Peyer's patch (tissue), 4 donors: ENCODE results near the gene STK32C. TPM values are rescaled to one million over a fixed set of nuclear protein-coding genes. Genes with fewer than 3 reads are reported as not detected.

Experiments used
- DNase-seq, 3 donors: peaks; one replicate each; pipeline ENCODE4 v3.0.0-alpha.2; 2017 to 2019
- H3K27ac ChIP-seq, 4 donors: fragments of 200-600 bp; sonication (generic); one replicate each; pipeline ENCODE4 v1.5.1; 2016 to 2019
- H3K27me3 ChIP-seq, 2 donors: fragments of 200-600 bp; sonication (generic); one replicate each; pipeline ENCODE4 v1.5.1; 2019
- H3K36me3 ChIP-seq, 3 donors: fragments of 200-600 bp; sonication (generic); one replicate each; pipeline ENCODE4 v1.5.1; 2016 to 2019
- H3K4me1 ChIP-seq, 4 donors: fragments of 200-600 bp; sonication (generic); one replicate each; pipeline ENCODE4 v1.5.1; 2016 to 2019
- H3K4me3 ChIP-seq, 4 donors: fragments of 200-600 bp; sonication (generic); 1 replicate in 3 of 4; 2 replicates in 1 of 4; pipeline ENCODE4 v1.5.1; 2016 to 2019; ENCODE audit warnings: mild to moderate bottlenecking in 1 of 4
- H3K9me3 ChIP-seq, 4 donors: fragments of 200-600 bp; sonication (generic); one replicate each; pipeline ENCODE4 v1.5.1; 2016 to 2019; ENCODE audit warnings: mild to moderate bottlenecking in 1 of 4
- POLR2A ChIP-seq, 2 donors: fragments of 450-650 bp; IDR thresholded peaks; one replicate each; pipeline ENCODE4 v1.5.1; 2017; ENCODE audit warnings: antibody characterized with exemption in 2 of 2, mild to moderate bottlenecking in 2 of 2, moderate library complexity in 2 of 2
- total RNA-seq, 4 donors: library from RNA; depleted of rRNA; stranded (reverse); fragments of >200 nt; gene quantifications; one replicate each; pipeline ENCODE4 v1.1.0, GENCODE V29; 2016
- TF ChIP-seq, protein P1 (sequence below), 6 experiments: fragments of 450-650 bp in 4 of 6; fragments of 200-600 bp in 2 of 6; sonication (generic) in 1 of 6; IDR thresholded peaks; one replicate each; pipeline ENCODE4 v1.5.1; 2017 to 2019; ENCODE audit warnings: antibody characterized with exemption in 6 of 6, mild to moderate bottlenecking in 3 of 6, moderate library complexity in 1 of 6

Gene STK32C
- total RNA-seq, 4 donors from 2014 or later: 0.35 to 23.9 (median 4.4) TPM

DNA sequence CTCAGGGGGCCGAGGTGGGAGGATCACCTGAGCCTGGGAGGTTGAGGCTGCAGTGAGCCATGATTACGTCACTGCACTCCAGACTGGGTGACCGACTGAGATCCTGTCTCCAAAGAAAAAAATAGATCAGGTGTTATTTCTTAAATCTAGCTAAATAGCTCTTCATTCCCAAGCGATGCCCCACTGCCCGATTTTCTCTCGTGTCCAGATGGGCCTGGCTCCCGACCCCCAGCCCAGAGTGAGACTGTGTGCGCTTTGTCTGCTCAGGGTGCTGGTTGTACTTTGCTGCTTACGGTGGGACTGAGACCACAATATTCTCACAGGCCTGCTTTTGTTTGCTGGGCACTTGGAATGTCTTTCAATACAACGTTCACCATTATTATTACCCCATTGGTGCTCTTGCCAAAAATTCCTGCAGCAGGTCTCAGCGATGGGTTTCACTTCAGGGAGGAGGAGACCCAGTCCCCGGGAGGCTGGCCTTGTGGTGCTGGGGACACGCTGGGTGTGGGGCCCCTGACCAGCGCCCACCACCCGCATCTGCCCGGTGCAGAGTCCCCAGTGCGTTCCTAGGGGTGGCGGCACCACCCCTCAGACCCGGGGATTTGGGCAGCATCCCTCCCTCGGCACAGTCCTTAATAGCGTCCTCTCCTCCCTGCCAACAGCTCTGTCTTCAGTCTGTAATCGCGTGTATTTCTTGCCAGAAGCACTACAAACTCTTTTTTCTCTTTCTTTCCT is 141.4 kb downstream of the STK32C start:
- H3K9me3 ChIP-seq: no peaks in the 10 kb centered on the region
- no peaks in the 10 kb centered on the region for H3K27me3 ChIP-seq
- no peak overlapping the region for H3K4me3 ChIP-seq
- peaks cover 0 to 8% (median 0%) of the 10 kb centered on the region in 4 donors for H3K4me1 ChIP-seq
- TF ChIP-seq POLR2A (IDR thresholded peaks at IDR 0.05): no peak
- TF ChIP-seq, protein P1, sequence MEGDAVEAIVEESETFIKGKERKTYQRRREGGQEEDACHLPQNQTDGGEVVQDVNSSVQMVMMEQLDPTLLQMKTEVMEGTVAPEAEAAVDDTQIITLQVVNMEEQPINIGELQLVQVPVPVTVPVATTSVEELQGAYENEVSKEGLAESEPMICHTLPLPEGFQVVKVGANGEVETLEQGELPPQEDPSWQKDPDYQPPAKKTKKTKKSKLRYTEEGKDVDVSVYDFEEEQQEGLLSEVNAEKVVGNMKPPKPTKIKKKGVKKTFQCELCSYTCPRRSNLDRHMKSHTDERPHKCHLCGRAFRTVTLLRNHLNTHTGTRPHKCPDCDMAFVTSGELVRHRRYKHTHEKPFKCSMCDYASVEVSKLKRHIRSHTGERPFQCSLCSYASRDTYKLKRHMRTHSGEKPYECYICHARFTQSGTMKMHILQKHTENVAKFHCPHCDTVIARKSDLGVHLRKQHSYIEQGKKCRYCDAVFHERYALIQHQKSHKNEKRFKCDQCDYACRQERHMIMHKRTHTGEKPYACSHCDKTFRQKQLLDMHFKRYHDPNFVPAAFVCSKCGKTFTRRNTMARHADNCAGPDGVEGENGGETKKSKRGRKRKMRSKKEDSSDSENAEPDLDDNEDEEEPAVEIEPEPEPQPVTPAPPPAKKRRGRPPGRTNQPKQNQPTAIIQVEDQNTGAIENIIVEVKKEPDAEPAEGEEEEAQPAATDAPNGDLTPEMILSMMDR (IDR thresholded peaks at IDR 0.05): no peak
- H3K27ac ChIP-seq: no peak overlapping the region
- DNase-seq: no peak
- no peaks in the 10 kb centered on the region for H3K36me3 ChIP-seq

DNA sequence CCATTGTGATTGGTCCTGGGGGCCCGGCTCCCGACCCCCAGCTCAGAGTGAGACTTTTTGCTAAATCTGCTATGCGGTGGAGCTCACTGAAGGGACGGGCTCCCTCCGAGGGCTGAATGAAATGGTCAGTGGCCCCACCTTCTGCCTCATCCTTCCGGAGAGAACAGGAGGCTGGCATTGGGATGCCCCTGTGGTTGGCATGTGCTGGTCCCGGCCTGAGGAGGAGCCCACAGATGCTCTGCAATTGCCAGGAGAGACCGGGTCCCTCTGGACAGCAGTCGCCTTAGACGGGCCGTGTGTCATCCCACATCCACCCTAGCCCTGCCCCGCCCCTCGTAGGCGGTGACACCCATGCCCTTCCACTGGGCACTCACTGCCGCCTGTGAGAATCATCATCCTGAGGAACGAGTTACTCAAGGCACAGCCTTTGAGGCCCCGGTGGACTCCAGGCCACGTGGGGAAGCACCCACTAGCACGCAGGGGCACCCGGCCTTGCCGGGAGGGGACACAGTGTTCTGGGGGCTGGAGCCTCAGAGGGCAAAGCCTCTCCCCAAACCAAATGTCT is 142.3 kb downstream of the STK32C start:
- TF ChIP-seq, protein P1 (IDR thresholded peaks at IDR 0.05): no peak
- no peak for TF ChIP-seq POLR2A (IDR thresholded peaks at IDR 0.05)
- no peaks in the 10 kb centered on the region for H3K36me3 ChIP-seq
- H3K27me3 ChIP-seq: no peaks in the 10 kb centered on the region
- DNase-seq: no peak
- H3K27ac ChIP-seq: no peak overlapping the region
- no peak overlapping the region for H3K4me3 ChIP-seq
- H3K4me1 ChIP-seq: peaks cover 0 to 8% (median 0%) of the 10 kb centered on the region in 4 donors
- no peaks in the 10 kb centered on the region for H3K9me3 ChIP-seq

DNA sequence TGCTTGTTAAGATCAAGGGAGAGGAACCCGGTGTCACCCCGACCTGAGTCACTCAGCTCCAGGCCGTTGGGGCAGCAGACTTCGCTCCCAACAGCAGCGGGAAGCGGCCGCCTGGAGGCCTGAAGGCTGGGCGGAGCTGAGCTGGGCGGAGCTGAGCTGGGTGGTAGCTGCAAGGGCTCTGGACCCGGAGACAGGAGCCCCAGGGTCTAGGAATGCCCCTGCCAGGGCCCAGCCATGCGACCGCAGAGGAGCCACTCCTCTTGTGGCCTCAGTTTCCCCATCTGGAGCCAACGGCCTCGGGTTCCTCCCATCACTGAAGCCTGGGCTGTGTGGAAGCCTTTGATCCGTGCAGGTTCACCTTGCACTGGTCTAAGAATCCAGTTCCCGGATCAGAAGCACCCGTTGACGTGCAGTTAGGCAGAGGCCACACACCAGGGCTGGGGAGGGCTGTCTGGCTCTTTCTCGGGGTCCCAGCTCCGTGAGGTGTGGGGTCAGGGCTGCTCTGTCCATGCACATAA is 142.9 kb downstream of the STK32C start:
- peak in 1 of 3 donors; percentile 65 for DNase-seq
- Histone ChIP-seq H3K4me1 (peaks cover 0 to 8% (median 0%) of the 10 kb centered on the region in 4 donors), H3K4me3 (no peak overlapping the region), H3K9me3 (no peaks in the 10 kb centered on the region), H3K27ac (no peak overlapping the region), H3K27me3 (no peaks in the 10 kb centered on the region), H3K36me3 (no peaks in the 10 kb centered on the region)
- TF ChIP-seq POLR2A (IDR thresholded peaks at IDR 0.05): no peak
- TF ChIP-seq, protein P1 (IDR thresholded peaks at IDR 0.05): no peak

DNA sequence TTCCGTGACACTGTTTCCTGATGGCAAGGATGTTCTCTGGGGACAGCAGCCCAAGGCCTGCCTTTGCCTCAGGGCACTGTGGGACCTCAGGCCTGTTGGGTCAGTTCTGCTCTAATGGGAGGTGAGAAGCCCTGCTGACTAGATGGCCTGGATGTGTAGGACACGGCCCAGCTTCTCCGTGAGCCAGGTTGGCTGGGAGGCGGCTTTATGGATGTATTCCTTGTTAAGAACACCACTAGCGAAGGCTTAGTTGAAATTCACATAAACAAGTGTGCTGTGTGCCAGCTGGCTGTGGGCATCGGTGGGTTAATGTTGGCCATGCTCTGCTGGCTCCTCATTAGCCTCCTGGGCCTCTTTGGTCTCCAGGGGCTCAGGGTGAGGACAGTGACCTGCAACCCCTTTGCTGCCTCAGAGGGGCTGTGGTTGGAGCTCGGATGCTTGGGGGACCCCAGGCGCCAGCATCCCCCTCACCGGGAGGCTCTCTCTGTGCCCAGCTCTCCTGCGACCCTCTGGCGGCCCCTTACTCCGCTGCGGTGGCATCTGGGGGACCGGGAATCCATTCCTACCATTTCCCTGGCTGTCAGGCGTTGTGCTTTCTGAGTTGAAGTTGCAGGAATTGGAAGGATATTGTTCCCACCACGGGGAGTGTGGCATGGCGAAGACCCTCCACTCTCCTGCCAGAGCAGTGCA is 143.8 kb downstream of the STK32C start:
- no peak for TF ChIP-seq POLR2A (IDR thresholded peaks at IDR 0.05)
- TF ChIP-seq, protein P1 (IDR thresholded peaks at IDR 0.05): no peak
- H3K9me3 ChIP-seq: no peaks in the 10 kb centered on the region
- no peak for DNase-seq
- H3K4me3 ChIP-seq: no peak overlapping the region
- H3K27me3 ChIP-seq: no peaks in the 10 kb centered on the region
- no peak overlapping the region for H3K27ac ChIP-seq
- H3K36me3 ChIP-seq: no peaks in the 10 kb centered on the region
- peaks cover 0 to 8% (median 0%) of the 10 kb centered on the region in 4 donors for H3K4me1 ChIP-seq

DNA sequence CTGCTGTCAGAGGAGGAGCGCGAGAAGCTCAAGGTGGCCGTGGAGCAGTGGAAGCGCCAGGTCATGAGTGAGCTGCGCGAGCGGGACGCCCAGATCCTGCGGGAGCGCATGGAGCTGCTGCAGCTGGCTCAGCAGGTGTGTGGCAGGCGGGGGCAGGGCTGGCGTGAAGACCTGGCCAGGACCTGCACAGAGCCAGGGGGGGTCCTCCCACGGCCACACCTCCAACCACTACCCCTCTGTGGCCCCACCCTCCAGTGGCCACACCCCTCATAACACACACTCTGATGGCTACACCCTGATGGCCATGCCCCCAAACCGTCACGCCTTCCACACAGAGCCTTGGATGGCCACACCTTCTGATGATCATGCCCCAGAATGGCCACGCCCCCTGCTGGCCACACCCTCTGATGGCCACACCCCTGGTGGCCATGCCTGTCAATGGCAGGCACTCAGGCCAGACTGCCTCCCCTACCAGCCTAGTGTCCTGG is 144.4 kb downstream of the STK32C start:
- H3K27ac ChIP-seq: no peak overlapping the region
- H3K4me1 ChIP-seq: peaks cover 0 to 8% (median 0%) of the 10 kb centered on the region in 4 donors
- TF ChIP-seq, protein P1 (IDR thresholded peaks at IDR 0.05): peak in 2 of 6 experiments; percentile 23 to 25
- no peak for TF ChIP-seq POLR2A (IDR thresholded peaks at IDR 0.05)
- no peaks in the 10 kb centered on the region for H3K36me3 ChIP-seq
- no peak for DNase-seq
- no peaks in the 10 kb centered on the region for H3K9me3 ChIP-seq
- H3K4me3 ChIP-seq: no peak overlapping the region
- no peaks in the 10 kb centered on the region for H3K27me3 ChIP-seq
